HG03520 (cell line): ENCODE measurements around the gene DENND5B.
"Not testable (repeated sequence)": the region's sequence is repeated elsewhere in the genome, so short reads cannot be mapped to it uniquely, and the experiment has no call there.

Source experiments
- ATAC-seq: cut with Tn5 transposase; IDR thresholded peaks from one replicate; pipeline ENCODE4 v1.9.1; 2021; ENCODE audit warnings: mild to moderate bottlenecking, moderate library complexity; ENCODE audit not compliant: unreplicated experiment

The DENND5B gene

DNA sequence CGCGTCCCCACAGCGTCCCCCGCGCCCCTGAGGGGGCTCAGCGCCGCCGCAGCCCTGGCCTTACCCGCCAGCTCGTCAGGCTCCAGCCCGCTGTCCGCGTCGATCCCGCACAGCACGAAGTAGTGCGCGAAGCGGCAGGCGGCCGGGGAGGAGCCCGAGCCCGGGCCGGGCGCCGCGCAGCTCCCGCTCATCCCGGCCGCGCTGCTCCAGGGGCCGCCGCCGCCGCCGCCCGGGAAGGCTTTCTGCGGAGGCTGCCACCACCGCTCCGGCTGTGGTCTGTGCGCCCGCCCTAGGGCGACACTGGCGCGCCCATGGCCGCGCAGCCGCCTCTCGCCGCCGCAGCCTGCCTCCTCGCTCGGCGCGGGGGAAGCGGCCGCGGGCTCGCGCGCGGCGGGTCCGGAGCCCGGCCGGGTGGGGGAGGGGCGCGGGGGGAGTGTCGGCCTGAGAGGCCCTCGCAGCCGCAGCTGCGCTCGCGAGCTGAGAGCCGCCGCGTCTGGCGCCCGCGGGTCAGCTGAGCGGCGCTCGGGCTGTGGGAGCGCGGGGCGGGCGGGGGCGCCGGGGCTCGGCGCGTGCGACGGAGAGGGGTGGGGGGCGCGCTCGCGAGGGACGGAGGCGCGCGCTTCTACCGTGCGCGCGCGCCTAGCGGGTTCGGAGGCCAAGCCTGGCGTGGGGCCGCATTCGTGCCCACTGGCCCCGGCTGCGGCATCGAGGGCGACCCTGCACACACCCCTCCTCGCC, at the start of gene DENND5B:
DENND5B (minus strand) TSS at position 495 of the 738 bp plus-strand sequence; CDS start at position 191, 304 bp downstream.
- peak; percentile 50 for ATAC-seq

DNA sequence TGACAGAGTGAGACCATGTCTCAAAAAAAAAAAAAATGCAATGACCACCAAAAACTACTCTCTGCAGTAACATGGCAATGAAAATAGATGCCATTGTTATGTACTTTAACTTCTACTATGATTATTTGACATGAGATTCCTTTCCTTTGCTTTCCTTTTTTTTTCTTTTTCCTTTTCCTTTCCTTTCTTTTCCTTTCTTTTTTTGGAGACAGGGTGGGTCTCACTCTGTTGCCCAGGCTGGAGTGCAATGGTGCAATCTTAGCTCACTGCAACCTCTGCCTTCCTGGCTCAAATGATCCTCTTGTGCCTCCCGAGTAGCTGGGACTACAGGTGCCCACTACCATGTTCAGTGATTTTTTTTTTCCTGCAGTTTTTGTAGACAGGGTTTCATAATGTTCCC, 43.7 kb upstream of the DENND5B start:
- ATAC-seq = no peak

DNA sequence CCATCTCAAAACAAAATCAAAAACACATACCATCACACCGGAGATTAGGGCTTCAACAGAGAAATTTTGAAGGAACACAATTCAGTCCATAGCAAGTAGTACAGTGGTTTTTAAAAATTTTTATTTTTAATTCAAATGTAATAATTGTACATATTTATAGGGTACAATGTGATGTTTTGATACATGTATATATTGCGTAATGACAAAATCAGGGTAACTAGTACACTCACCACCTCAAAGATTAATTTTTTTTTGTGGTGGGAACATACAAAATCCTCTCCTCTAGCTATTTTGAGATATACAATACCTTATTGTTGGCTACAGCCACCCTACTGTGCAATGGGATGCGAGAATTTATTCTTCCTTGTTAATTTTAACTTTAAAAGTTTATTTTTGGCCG, 42.5 kb upstream of the DENND5B start:
- no peak for ATAC-seq

DNA sequence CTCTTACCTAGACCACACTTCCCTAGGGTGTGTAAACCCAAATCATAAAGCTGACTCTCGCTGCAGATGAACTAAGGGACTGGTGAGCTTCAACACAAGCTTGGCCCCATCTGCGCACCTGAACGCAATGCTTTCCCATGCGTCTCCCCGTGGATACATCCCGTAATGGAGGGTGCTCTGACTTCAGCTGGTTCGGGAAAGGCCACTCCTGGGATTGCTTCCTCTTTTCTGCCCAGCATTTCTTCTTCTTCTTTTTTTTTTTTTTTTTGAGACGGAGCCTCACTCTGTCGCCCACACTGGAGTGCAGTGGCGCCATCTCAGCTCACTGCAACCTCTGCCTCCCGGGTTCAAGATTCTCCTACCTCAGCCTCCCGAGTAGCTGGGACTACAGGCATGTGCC, 40.9 kb upstream of the DENND5B start:
- no peak for ATAC-seq

DNA sequence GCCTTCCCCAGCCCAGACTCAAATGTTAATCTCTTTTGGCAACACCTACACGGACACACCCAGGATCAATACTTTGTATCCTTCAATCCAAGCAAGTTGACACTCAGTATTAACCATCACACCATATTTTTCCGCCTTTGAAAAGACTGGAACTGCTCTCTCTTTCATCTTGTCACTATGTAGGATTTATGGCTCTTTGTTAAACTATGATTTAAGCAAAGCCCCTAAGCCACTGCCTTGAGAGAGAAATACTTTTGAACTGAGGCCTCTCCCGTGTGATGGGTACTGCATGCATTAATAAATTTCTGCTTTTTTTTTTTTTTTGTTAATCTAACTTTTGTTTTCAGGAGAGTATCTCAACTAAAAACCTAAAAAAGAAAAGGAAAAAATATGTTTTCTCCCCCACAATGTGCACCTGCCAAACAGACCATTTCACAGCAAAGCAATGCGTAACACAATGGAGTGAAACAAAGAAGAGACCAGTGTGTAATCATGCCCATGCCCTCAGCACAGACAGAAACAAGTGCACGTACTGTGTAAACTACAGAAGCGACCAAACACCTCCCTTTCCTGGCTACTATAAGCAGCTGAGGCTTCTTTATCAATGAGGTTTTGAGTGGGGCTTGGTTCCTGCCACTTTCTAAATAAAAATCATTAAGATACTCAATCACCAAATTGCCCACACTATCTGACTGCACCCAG, 40.2 kb upstream of the DENND5B start:
- ATAC-seq = no peak

DNA sequence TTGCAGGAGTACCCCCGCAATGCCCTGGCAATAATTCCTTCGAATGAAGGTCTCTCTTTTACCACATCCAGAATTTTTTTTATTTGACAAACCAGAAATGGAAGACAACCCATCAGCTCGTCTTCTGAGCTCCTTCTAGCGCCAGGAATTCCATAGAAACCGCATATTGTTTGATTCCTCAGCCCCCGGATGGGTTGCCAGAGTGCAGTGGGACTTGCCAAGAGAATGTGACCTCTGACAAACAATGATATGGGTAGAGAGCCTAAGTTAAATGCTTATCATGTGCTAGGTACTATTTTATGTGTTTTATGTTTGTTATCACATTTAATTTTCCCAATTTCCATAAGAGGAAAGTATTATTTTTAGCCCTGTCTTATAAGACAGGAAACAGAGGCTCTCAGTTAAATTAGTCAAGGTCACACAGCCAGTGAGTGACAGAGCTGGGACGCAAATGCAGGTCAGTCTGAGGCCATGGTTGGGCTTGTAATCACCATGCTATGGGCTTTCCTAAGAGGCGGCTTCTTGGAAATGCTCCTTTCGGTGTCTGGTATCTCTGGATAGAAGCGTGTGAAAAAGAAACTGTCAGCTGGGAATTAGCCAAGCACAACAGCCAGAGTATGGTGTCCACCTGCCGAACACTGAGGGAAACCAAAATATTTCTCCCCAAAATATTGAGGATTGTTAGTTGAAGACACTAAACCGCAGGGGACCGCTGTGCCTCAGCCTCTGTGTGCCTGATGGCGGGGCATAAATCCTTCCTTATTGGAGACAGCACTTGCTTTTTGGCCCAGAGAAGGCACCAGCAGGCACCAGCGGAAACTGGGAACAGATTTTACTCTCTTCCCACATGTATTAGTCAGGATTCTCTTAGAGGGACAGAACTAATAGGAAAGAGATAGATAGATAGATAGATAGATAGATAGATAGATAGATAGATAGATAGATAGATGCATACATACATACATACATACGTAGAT, 39.1 kb upstream of the DENND5B start:
- ATAC-seq = no peak

DNA sequence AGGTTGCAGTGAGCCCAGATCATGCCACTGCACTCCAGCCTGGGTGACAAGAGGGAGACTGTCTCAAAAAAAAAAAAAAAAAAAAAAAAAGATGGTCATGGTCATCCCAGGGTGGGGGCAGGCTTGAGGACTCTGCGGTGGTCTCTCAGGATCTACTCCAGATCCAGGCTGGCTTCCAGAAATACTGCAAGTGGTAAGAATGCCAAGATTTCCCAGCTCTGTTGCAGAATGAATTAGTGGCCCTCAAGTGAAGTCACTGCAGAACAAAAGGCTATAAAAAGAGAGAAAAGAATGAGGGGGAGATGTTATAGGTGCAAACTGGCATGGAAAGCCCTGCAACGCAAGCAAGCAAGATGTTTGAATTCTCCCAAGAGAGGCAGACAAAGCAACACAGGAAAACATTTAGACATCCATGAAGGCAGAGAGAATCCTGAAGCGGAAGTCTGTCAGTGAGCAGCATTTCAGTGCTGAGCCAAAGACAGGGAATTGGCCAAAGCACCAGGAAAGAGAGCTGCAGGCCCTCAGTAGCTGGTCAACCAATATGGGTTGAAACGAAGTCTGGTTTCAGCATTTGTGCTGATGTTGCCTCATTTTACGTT, 36.6 kb upstream of the DENND5B start:
- no peak for ATAC-seq

DNA sequence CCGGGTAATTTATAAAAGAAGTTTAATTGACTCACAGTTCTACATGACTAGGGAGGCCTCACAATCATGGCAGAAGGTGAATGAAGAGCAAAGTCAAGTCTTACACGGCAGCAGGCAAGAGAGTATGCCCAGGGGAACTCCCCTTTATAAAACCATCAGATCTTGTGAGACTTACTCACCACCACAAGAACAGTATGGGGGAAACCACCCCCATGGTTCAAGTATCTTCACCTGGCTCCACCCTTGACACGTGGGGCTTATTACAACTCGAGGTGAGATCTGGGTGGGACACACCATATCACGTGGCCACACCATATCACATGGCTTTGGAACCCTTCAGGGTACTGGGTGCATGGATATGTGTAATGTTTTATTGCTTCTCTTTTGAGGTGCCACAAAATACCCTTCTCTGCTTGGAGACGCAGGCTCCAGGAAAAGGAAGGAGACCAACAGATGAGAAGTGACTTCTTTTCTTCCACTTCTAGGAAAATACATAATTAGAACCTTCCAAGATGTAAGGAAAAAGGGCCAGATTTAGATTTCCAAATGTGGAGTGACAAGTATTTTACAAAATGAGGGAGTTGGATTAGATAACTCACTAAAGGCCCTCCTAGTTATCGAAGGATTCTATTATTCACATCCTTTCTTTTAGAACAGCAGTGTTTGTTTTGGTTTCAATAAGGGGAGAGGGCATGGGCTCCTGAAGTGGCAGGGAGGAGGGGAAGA, 35.5 kb upstream of the DENND5B start:
- ATAC-seq = no peak

DNA sequence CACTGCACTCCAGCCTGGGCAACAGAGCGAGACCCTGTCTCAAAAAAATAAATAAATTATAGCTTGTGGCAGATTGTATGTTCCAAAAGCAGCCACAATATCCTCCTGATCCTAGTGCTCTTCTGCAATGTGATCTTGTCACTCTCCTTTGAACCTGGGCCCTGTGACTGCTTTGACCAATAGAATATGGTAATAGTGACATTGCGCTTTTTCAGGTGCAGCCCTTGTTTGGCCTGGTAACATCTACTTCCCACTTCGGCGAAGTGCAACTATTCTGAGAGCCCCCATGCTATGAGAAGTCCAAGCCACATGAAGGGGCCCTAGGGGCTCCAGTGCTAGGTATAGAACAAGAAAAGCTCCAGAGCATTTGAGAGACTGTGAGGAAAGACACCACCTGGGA, 31.1 kb upstream of the DENND5B start:
- ATAC-seq = no peak

DNA sequence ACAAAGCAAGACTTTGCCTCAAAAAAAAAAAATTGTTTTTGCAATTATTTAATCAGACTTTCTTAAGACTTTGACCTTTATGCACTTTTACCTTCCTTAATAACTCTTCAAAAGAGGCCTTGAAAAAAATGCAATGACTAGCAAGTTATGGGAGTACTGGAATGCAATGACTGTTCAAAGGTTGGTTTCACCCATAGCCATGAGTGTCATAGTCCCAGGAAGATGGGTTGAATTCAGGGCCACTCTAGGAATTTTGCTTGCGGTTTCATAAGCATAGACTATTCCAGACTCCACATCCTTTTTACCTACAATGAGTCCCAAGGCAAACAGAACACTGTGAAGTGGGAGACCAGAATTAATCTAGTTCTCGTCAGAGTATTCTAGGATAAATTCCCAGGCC, 29.4 kb upstream of the DENND5B start:
- ATAC-seq = no peak

DNA sequence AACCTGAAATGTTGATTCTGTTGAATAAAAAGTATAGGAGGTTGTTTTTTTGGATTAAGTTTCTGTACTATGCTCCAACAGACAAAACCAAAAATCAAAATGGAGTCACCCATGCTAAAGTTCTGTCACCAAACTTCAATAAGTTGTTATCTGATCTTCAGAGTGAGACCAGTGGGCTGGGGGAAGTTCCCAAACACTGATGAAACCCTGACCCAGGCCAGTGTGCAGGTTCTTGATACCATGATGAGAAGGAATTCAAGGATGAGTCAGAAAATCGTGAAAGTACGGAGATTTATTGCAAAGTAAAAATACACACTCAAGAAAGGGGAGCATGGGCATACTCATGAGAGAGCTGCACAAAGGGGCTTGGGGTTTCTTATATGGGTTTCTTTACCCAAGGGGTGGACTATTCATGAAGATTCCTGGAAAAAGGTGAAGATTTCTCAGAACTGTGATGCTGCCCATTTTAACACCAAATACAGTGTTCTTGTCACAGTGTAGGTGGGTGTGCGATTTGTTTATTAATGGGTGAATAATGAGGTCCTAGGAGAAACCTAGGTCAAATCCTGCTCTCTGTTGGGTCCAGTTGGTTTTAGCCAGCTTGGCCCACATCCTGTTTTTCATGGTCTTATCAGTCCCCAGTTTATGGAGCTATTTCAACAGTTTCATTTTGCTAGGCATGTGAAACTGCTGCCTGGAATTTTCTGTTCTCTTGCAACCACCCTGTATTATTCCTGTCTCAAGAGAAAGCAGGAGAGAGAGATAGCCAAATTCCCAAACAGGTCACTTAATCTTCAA, 27.5 kb upstream of the DENND5B start:
- no peak for ATAC-seq

DNA sequence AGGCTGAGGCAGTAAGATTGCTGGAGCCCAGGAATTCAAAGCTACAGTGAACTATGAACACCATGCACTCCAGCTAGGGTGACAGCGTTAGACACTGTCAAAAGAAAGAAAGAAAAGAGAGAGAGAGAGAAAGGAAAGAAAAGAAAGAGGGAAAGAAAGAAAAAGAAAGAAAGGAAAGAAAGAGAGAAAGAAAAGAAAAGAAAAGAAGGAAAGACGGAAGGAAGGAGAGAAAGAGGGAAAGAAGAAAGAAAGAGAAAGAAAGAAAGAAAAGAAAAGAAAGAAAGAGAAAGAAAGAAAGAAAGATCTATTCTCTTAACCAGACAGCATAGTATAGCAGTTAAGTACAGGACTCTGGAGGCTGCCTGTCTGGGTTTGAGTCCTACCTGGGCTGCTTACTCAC, 21.9 kb upstream of the DENND5B start:
- ATAC-seq = no peak

DNA sequence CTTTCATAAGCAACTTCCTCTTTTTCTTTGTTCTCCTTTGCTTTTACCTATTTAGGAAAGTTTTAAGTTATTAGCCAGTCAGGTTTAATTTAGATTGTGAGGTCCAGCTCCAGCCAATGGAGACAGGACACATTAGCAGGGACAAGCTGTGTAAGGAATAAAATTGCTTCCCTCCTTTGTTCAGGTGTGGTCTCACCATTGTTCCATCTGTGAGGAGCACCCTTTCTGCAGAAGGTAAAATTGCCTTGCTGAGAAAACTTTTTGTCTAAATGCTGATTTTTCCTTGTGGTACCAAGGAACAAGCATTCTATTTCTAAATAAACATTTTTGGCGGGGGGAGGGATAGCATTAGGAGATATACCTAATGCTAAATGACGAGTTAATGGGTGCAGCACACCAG, 17.4 kb upstream of the DENND5B start:
- not testable (repeated sequence) for ATAC-seq

DNA sequence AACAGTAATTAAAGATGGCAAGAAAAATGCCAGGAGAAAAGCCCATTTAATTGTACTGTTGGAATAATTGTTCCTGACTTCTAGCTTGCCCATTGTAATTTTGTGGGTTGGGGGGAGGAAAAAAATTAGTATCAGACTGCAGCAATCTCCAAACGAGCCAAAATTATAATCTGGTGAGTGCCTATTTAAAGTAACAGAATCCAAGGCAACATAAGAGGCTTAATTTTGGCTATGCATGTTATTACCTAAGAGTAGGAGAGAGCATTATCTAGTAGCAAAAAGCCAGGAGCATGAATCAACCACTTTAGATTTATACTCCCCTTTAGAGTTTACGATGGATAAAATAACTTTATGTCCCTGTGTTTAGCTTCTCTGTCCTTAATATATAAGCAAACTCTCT, 14.6 kb upstream of the DENND5B start:
- ATAC-seq = no peak

DNA sequence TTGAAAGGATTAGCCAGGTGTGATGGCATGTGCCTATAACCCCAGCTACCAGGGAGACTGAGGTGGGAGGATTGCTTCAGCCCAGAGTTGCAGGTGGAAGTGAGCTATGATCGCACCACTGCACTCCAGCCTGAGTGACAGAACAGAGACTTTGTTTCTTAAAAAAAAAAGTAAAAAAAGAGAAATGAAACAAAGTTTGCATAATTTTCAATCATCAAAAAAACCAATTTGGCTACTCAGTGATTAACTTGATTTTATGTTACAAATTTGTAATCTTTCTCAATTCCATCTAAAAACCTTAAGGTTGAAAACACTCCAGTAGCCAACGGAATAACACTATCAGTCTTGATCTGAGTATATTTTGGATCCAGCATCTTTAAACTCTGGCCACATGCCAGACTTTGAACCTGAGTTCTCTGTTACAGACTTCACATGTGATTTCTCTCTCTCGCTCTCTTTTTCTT, 12.6 kb upstream of the DENND5B start:
- peak; percentile 88 for ATAC-seq

DNA sequence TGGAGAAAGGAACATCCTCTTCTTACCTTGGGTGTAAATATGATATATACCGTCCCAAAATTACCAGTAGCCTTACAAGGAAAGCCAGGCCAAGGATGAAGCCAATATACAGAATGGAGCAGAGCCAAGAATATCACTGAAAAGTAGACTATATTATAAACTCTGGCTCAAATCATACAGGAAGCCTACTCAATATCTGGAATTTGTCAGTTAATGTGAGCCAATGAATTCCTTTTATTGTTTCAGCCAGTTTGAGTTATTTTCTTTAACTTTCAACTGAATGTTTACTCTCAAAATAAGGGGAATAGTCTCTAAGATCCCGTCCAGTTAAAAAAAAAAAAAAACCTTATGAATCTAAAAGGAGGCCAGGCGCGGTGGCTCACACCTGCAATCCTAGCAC, 9.8 kb upstream of the DENND5B start:
- no peak for ATAC-seq

DNA sequence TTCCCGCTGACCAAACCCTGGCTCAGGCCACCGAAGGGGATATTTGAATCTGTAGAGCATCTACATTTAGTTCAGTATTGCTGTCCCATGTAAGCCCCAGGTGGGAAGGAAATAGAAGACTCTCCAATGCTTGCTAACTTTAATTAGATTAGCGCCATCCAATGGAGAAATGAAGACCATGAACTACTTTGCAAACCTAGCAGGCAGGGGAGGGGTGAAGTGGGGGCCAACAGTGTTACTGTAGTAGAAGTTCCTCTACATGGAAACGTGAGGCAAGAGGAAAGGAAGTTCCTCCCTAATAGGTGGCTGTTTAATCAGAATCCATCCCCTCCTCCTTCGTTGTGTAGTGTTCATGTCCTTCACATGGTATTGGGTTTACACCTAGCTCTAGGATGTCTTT, 9.3 kb upstream of the DENND5B start:
- ATAC-seq = no peak

DNA sequence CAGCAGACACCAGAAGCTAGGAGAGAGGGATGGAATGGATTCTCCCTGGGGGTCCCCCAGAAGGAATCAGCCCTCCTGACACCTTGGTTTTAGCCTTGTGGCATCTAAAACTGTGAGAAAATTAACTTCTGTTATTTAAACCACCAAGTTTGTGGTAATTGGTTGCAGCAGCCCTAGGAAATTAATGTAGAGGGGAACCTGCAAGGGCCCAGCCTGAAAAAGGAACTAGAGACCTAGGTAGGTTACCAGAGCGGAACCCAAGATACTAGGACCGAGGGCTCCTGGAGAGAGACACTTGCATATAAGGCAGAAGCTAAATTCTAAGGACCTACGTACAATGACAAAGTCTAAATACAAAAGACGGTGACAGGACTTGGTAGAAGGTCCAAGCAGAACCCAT, 8.1 kb upstream of the DENND5B start:
- ATAC-seq = peak; percentile 54

DNA sequence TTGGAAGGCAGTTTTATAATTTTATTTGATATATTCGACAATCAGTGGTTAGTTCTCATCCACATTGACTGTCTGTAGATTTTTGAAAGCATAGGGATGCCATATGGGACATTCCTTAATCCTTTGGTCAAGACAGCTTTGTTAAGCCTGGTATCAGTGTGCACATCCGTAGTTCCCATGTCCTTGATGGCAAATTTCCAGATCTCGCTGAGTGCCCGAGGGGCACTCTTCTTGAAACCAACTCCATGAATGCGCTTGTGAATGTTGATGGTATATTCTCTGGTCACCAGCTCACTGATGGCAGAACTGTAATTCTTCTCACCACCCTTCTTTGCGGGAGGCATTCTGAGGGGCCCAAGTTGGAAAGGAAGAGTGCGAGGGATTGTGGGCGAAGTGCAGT, 6.1 kb upstream of the DENND5B start:
- no peak for ATAC-seq
